HG02623 (cell line): Measurements from ENCODE around the gene TMEM259.

Experiments used
- ATAC-seq: cut with Tn5 transposase; IDR thresholded peaks from one replicate; pipeline ENCODE4 v1.9.1; 2021; ENCODE audit warnings: moderate library complexity; ENCODE audit not compliant: unreplicated experiment

TMEM259 gene

GRCh38 chr19:990746-991145, 30.2 kb downstream of the TMEM259 start:
- no peak for ATAC-seq

GRCh38 chr19:990119-990571, 30.8 kb downstream of the TMEM259 start:
- ATAC-seq = no peak

GRCh38 chr19:989381-990081, 31.4 kb downstream of the TMEM259 start:
- ATAC-seq = no peak

GRCh38 chr19:988510-988909, 32.4 kb downstream of the TMEM259 start:
- no peak for ATAC-seq

GRCh38 chr19:988081-988480, 32.8 kb downstream of the TMEM259 start:
- ATAC-seq = no peak

GRCh38 chr19:986083-986482, 34.8 kb downstream of the TMEM259 start:
- no peak for ATAC-seq

GRCh38 chr19:984165-984967, 36.6 kb downstream of the TMEM259 start, which contains the start of gene WDR18:
TSS of gene WDR18 (plus strand) at chr19:984345. CDS start at chr19:984354, 9 bp downstream.
- peak; percentile 80 for ATAC-seq

- no peak for ATAC-seq
These were observed 38.3 kb downstream of the TMEM259 start for GRCh38 chr19:982567-983170.

- no peak for ATAC-seq
These were observed 40.6 kb downstream of the TMEM259 start for GRCh38 chr19:980133-980998.

GRCh38 chr19:979318-979741, 41.6 kb downstream of the TMEM259 start:
- ATAC-seq = no peak

GRCh38 chr19:977058-977464, 43.9 kb downstream of the TMEM259 start:
- no peak for ATAC-seq

- ATAC-seq = no peak
These were observed 44.4 kb downstream of the TMEM259 start for GRCh38 chr19:976476-976875.

GRCh38 chr19:974564-975257, 46.2 kb downstream of the TMEM259 start:
- ATAC-seq = no peak

GRCh38 chr19:973726-974563, 47.0 kb downstream of the TMEM259 start:
- no peak for ATAC-seq

- no peak for ATAC-seq
These were observed 48.6 kb downstream of the TMEM259 start for GRCh38 chr19:972281-972680.

- no peak for ATAC-seq
These were observed 49.1 kb downstream of the TMEM259 start for GRCh38 chr19:971795-972194.

GRCh38 chr19:970695-971094, 50.2 kb downstream of the TMEM259 start:
- no peak for ATAC-seq

- ATAC-seq = no peak
These were observed 54.3 kb downstream of the TMEM259 start for GRCh38 chr19:966485-967088.
